ENCODE results near the gene DARS1. TPM values are rescaled to one million over a fixed set of nuclear protein-coding genes. Genes with fewer than 3 reads are reported as not detected.

The DARS1 gene
- total RNA-seq (2014; rRNA removed; shearing (Covaris generic)), result 141 and 149 TPM in 2 replicates

DNA sequence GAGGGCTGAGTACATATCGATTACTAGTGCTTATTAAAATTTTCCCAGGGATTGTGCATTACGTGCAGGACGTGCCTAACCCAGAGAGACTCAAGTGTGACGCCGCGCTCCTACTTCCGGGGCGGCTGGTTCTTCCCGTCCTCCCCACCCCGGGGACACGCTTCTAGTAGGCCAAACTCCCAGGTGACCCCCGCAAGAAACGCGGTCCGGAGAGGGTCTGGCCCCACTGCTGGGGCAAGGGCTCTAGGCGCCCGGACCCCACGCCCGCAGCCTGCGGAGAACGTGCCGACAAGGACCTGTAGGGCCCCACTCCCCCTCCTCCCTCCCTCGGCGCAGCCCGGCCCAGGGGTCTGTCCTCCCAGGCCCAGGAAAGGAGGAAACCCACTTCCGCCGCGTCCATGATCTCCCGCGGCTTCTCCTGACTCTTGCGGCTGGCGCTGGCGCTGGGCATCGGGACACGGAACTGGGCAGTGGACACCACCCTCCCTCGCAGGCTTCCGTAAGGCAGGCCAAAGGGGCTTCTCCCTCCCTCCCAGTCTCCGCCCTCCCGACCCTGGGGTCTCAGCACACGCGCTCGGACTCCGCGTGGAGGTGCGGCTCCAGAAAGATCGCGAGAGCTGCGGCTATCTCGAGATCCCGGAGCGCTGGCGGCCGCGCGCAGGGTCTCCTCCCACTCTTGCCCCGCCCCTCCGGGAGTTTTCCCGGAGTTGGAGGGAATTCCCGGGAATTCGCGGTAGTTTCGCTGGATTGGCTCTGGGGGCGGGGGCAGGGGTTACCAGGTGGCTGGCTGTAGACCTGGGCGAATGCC is at the start of gene DARS1:
TSS of gene DARS1 (minus strand) at position 609 of the 808 bp plus-strand sequence. CDS start at position 451, 158 bp downstream.
- Histone ChIP-seq H3K4me3 (peak within 1 kb of the TSS; percentile 96), H3K9me3 (replicated peaks) (no peaks in the 10 kb centered on the region), H3K4me1 (peaks cover 17% of the 10 kb centered on the region), H3K27me3 (no peaks in the 10 kb centered on the region), H3K36me3 (peaks cover 26% of the 10 kb centered on the region), H3K27ac (peak within 1 kb of the TSS; percentile 99)
- peak; percentile 98 to 99 for DNase-seq

DNA sequence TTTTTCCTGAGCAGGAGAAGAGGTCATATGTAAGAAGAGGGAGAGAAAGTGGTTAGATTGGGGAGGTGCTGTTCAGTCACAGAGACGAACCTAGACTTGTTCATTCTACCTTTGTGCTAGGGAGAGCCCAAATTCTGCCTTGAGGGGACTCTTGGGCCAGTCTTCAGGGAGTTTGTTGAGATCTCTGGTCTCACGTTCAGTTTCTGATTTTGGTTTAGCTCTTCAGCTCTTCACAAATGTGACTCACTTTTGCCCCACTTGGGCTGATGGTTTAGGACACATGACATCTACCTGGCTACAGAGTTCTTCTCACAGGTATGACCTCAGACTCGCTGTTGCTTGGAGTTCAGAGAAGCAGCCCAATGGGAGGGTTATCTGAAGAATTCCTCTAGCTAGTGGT is 49.2 kb upstream of the DARS1 start:
- Histone ChIP-seq H3K36me3 (no peaks in the 10 kb centered on the region), H3K9me3 (replicated peaks) (peaks cover 8% of the 10 kb centered on the region), H3K4me1 (peaks cover 46% of the 10 kb centered on the region), H3K27ac (no peak overlapping the region), H3K27me3 (no peaks in the 10 kb centered on the region), H3K4me3 (no peak overlapping the region)
- DNase-seq, result no peak

GRCh38 chr2:136032817-136033535 is 47.5 kb upstream of the DARS1 start:
- Histone ChIP-seq H3K36me3 (no peaks in the 10 kb centered on the region), H3K4me1 (peaks cover 42% of the 10 kb centered on the region), H3K4me3 (peak overlapping the region; percentile 5), H3K27ac (peak overlapping the region; percentile 96), H3K27me3 (no peaks in the 10 kb centered on the region), H3K9me3 (replicated peaks) (no peaks in the 10 kb centered on the region; the same call in 1 of the 2 replicates)
- peak in 1 of 2 experiments; percentile 58 for DNase-seq

GRCh38 chr2:136032192-136032591 is 46.8 kb upstream of the DARS1 start:
- DNase-seq, result peak; percentile 82 to 91
- Histone ChIP-seq H3K4me3 (peak overlapping the region; percentile 47), H3K27me3 (no peaks in the 10 kb centered on the region), H3K27ac (peak overlapping the region; percentile 96), H3K9me3 (replicated peaks) (no peaks in the 10 kb centered on the region), H3K4me1 (peaks cover 42% of the 10 kb centered on the region), H3K36me3 (no peaks in the 10 kb centered on the region)

DNA sequence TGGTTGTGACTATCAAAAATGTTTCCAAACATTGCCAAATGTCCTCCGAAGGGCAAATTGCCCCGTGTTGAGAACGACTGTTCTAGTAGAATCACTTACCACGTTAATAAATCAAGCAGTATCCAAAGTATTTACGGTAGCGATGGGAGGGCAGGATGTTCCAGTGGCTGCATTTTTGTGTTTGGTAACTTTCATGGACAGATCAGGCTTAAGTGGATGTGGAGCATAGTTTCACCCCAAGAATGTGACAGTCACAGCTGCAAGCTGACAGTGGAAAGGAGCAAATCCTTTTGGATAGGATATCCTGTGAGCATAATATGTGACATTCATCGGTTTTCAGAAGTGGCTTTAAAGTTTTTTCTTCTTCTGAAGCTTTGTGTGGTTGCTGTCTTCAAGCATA is 46.3 kb upstream of the DARS1 start:
- Histone ChIP-seq H3K27ac (peak overlapping the region; percentile 96), H3K4me1 (peaks cover 46% of the 10 kb centered on the region), H3K9me3 (replicated peaks) (no peaks in the 10 kb centered on the region), H3K4me3 (peak overlapping the region; percentile 47), H3K36me3 (no peaks in the 10 kb centered on the region), H3K27me3 (no peaks in the 10 kb centered on the region)
- DNase-seq, result peak; percentile 87 to 97

DNA sequence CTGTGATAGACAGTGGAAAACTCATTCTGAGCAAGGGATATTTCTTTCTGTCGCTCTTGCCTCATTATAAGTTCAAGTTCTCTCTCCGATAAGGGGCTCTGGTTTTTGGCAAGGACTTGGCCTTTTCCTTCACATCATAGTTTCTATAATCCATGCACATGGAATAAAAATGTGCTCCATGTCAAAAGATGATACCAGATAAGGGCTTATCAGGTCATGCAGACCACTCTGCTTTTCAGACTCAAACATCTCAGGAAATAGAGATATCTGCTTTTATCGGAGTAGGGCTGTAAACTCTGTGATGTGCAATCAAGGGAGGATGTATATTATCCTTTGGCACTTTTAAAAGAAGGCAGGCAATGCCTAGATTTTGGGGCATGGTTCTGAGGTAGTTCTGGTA is 45.0 kb upstream of the DARS1 start:
- DNase-seq, result no peak
- Histone ChIP-seq H3K36me3 (no peaks in the 10 kb centered on the region), H3K4me3 (no peak overlapping the region), H3K4me1 (peaks cover 55% of the 10 kb centered on the region), H3K27me3 (no peaks in the 10 kb centered on the region), H3K9me3 (replicated peaks) (no peaks in the 10 kb centered on the region), H3K27ac (peak overlapping the region; percentile 96)

GRCh38 chr2:136029149-136029548 is 43.7 kb upstream of the DARS1 start:
- Histone ChIP-seq H3K27me3 (no peaks in the 10 kb centered on the region), H3K9me3 (replicated peaks) (no peaks in the 10 kb centered on the region), H3K4me1 (peaks cover 58% of the 10 kb centered on the region), H3K4me3 (no peak overlapping the region), H3K36me3 (no peaks in the 10 kb centered on the region), H3K27ac (no peak overlapping the region)
- no peak for DNase-seq

DNA sequence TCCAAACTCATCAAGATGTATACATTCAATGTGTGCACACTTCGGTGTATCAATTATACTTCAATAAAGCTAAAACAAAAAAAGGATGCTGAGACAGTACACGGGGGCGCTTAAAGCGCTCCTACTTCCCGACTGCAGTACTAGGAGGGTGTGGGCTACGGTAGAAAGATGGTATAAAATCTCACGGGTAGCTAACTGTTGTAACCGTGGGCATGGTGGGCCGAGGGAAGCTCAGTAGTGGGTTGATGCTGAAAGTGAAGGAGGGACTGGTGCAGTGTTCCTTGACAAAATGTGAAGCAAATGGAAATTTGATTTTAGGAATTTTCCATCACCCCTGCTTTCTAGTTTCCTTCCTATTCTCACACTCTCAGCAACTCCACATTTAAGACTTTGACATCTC is 42.6 kb upstream of the DARS1 start:
- H3K27me3 ChIP-seq, result no peaks in the 10 kb centered on the region
- no peak overlapping the region for H3K4me3 ChIP-seq
- DNase-seq, result no peak

GRCh38 chr2:136027112-136027511 is 41.7 kb upstream of the DARS1 start:
- Histone ChIP-seq H3K9me3 (replicated peaks) (no peaks in the 10 kb centered on the region), H3K27ac (peak overlapping the region; percentile 99; the same call in 1 of the 2 replicates), H3K4me1 (peaks cover 49% of the 10 kb centered on the region), H3K36me3 (no peaks in the 10 kb centered on the region), H3K27me3 (no peaks in the 10 kb centered on the region), H3K4me3 (no peak overlapping the region)
- no peak for DNase-seq

More for the DNA sequence above, 42.6 kb upstream of the DARS1 start:
- Histone ChIP-seq H3K9me3 (replicated peaks) (no peaks in the 10 kb centered on the region), H3K27ac (no peak overlapping the region), H3K4me1 (peaks cover 56% of the 10 kb centered on the region), H3K36me3 (no peaks in the 10 kb centered on the region)

- peak overlapping the region; percentile 50 for H3K4me3 ChIP-seq
- peak overlapping the region; percentile 99 for H3K27ac ChIP-seq
- H3K36me3 ChIP-seq, result no peaks in the 10 kb centered on the region
- no peaks in the 10 kb centered on the region for H3K9me3 ChIP-seq (replicated peaks)
- peaks cover 34% of the 10 kb centered on the region for H3K4me1 ChIP-seq
- no peaks in the 10 kb centered on the region for H3K27me3 ChIP-seq
- DNase-seq, result peak; percentile 95 to 96
Observed at GRCh38 chr2:136025057-136025973, 39.9 kb upstream of the DARS1 start.

DNA sequence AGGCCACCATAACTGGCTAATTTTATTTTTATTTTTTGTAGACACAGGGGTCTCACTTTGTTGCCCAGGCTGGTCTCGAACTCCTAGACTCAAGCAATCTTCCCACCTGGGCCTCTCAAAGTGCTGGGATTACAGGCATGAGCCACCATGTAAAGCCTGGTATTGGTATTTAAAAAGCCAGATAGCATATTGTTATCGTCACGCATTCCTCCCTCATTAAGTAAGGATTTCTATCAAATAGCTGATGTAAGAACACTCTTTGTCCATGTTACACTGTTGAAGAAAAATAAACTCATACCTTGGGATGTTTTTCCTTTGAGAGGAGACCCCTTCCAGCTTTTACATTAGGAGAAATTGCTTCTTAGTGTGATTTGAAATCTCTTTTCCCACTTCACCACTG is 39.2 kb upstream of the DARS1 start:
- peak overlapping the region; percentile 50 for H3K4me3 ChIP-seq
- H3K27ac ChIP-seq, result peak overlapping the region; percentile 99
- H3K27me3 ChIP-seq, result no peaks in the 10 kb centered on the region
- no peaks in the 10 kb centered on the region for H3K36me3 ChIP-seq
- DNase-seq, result peak; percentile 62 to 86
- H3K4me1 ChIP-seq, result peaks cover 32% of the 10 kb centered on the region
- no peaks in the 10 kb centered on the region for H3K9me3 ChIP-seq (replicated peaks)

DNA sequence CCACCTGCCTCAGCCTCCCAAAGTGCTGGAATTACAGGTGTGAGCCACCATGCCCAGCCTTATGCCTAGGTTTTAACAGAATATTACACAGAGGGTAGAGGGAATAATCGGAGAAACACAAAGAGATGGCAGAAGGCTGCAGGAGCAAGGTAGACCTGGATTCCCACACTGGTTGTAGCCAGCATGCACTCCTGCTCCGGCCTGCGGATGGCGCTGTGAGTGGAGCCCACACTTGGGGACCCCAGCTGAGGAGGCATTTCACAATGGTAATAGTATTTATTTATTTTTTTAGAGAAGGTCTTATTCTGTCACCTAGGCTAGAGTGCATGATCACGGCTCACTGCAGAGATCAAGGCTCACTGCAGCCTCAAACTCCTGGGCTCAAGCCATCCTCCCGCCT is 38.8 kb upstream of the DARS1 start:
- peak overlapping the region; percentile 50 for H3K4me3 ChIP-seq
- peaks cover 35% of the 10 kb centered on the region for H3K4me1 ChIP-seq
- H3K9me3 ChIP-seq (replicated peaks), result no peaks in the 10 kb centered on the region
- H3K27ac ChIP-seq, result peak overlapping the region; percentile 99
- H3K27me3 ChIP-seq, result no peaks in the 10 kb centered on the region
- no peak for DNase-seq
- no peaks in the 10 kb centered on the region for H3K36me3 ChIP-seq

GRCh38 chr2:136023416-136023815 is 38.0 kb upstream of the DARS1 start:
- H3K4me3 ChIP-seq, result no peak overlapping the region
- no peaks in the 10 kb centered on the region for H3K36me3 ChIP-seq
- H3K4me1 ChIP-seq, result peaks cover 36% of the 10 kb centered on the region
- H3K9me3 ChIP-seq (replicated peaks), result no peaks in the 10 kb centered on the region; the same call in 1 of the 2 replicates
- no peaks in the 10 kb centered on the region for H3K27me3 ChIP-seq
- DNase-seq, result peak; percentile 27 to 46
- H3K27ac ChIP-seq, result peak overlapping the region; percentile 99; the same call in 1 of the 2 replicates

GRCh38 chr2:136022396-136023146 is 37.1 kb upstream of the DARS1 start:
- H3K4me1 ChIP-seq, result peaks cover 36% of the 10 kb centered on the region
- H3K36me3 ChIP-seq, result no peaks in the 10 kb centered on the region
- H3K4me3 ChIP-seq, result no peak overlapping the region
- H3K27me3 ChIP-seq, result no peaks in the 10 kb centered on the region
- H3K9me3 ChIP-seq (replicated peaks), result no peaks in the 10 kb centered on the region; the same call in 1 of the 2 replicates
- DNase-seq, result no peak
- no peak overlapping the region for H3K27ac ChIP-seq

All from SJCRH30 (cell line).